Measurements from ENCODE around the gene TPPP3.
"Not testable (repeated sequence)": the region's sequence is repeated elsewhere in the genome, so short reads cannot be mapped to it uniquely, and the experiment has no call there.

TPPP3 gene

DNA sequence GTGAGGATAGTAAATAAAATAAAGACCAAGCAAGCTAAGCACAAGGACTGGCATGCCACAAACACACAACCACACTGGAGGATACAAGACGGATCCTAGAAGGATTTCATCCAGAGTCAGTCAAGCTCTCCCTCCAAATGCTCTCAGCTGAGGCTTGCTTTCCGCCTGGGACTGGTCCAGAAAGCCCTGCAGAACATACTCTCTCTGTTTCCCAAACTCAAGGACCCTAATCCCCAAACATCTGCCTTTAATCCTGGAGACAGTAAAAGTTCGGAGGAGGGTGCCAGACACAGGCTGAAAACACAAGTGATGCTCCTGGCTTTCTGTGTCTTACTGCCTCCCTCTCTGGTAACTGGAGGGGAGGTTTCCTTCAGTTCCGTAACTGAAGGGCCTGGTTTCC lies 32.3 kb upstream of the TPPP3 start:
- DNase-seq: no peak

DNA sequence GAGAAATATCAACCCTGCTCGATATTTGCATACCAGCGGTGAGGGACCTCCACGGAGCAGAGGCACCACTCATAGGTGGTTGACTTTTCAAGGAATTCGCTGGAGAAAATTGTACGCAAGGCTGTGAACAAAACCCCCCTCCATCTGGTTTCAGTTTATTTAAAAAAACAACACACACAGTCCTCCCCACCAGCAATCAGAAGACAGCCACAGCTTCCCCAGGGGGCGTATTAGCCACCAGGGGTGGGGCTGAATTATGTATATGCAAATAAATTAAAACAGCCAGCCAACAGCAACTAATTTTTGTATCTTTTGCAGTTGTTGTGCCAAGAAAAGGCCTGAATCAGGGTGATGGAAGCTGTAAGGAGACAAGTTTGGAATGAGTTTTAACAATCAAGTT lies 31.8 kb upstream of the TPPP3 start:
- DNase-seq: no peak

DNA sequence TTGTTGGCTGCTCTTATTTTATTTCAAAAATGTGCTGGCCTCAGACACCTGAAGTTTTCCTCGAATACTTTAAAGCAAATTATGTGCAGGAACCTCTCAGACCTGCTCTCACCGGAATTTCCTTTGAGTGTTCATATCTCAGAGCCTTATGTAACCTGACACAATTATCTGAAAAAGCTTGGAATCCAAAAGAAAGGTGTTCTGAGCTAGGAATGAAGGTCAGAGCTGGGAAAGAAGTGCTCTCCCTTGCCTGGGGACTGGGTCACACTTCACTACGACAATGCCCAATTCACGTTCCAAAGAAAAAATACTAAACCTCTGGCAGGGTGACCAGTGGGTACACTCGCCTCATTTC lies 30.9 kb upstream of the TPPP3 start:
- DNase-seq: no peak

DNA sequence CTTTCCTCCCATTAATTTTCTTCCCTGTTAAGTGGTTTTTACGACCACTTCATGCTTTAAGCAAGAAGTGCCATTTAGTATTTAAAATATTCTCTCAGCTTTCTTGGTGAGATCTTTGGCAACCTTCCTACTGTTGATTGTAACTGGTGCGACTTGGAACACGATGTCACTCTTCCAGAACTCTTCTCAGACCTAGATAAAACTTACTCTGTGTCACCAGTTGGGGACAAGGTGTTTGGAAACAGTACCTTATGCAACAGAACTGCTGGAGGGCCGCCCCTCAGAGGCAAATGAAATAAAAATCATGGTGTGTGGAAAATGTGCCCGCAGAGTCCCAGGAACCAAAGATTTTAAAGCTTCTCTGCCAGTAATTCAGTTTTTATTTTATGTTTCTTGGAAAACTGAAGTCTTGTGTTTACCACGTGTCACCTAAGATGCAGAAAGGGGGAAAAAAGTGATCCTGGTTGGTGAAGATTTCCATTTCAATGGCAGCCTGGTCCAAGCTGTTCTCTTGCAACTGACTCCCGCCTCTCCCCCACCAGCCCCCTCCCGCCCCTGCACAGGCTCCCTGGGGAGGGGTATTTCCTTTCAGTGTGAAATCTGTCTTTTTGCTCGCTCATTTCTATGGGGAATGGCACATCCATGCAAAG lies 30.4 kb upstream of the TPPP3 start:
- DNase-seq: no peak

DNA sequence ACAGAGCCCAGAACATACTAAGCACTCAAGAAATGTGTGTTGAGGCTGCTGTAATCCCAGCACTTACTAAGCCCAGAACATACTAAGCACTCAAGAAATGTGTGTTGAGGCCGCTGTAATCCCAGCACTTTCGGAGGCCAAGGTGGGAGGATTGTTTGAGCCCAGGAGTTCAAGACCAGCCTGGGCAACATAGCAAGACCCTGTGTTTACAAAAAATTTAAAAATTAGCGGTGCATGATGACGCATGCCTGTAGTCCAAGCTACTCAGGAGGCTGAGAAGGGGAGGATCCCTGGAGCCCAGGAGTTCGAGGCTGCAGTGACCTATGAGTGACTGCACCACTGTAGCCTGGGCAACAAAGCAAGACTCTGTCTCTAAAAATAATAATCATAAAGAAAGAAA lies 29.7 kb upstream of the TPPP3 start:
- no peak for DNase-seq

DNA sequence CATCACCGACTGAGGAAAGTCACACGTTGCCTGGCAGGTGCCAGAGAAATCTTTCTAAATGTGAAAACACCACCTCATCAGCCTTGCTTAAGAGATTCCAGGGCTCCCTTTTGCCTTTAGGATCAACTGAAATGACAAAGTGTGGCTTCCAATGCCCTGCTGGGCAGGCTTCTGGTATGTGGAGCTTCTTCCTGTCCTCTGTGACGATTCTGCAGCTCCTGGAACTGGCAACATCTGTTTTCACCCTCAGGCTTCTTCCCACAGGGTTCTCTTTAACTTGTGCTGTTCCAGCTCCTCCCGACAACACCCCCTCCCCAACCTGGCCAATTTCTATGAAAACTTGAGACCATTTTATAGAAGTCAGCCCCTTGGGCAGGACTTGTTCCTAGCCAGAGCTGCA lies 27.7 kb upstream of the TPPP3 start:
- no peak for DNase-seq

DNA sequence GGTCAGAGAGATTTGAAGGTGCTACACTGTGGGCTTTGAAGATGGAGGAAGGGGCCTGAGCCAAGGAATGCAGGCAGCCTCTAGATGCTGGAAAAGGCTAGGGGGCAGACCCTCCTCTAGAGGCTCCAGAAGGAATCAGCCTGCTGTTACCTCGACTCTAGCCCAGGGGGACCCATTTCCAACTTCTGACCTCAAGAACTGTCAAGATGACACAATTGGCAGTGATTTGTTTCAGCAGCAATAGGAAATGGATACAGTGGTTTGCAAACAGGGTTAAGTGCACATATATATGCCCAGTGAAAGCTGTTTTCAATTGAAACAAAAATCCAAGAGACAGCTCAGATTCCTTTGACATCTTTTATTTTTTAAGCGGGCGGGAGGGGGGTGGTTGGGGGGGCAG lies 26.6 kb upstream of the TPPP3 start:
- DNase-seq: no peak

DNA sequence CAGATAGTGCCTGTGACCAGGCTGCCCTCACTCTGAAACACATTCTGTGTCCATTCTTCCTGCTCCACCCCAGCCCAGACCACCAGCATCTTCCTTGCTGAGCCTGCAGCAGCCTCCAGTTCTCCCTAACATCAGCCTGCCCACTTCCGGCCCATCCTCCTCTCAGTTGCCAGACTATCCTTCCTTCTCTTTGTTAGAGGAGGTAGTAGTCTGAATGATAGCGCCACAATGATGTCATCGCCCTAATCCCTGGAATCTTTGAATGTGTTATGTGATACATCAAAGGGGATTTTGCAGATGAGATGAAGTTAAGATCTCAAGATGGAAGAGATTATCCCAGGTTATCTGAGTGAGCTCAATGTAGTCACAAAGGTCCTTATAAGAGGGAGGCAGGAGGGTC lies 26.2 kb upstream of the TPPP3 start:
- no peak for DNase-seq

DNA sequence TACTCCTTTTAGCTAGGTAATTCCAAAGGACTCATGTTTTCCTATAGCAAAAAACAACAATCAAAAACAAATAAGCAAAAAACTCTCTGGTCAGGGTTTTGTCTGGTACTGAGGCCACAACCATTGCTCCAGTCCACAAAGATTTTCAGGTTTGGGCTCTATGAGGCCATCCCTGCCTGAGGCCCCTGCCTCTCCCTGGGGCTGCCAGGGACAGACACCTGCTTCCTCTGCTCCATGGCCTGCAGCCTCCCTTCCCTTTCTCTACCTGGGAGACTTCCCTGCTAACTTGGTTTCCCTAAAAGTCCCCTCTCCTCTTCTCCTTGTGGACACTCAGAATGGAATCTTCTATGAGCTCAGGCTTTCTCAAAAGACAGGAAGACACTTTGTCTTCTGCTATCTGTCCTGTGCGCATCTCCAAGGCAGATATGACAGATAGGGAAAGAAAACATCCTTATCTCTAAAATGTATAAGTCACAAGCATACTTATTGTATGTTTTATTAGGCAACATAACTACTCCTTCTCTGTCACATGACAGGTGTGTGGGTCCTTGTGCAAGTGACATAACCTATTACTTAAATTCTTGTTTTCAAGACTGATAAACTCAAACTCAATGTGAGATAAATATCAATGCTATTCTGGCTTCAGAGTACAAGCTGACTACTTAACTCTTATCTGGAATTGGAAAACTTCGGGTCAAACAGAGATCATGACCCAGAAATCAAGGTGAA lies 24.2 kb upstream of the TPPP3 start:
- no peak for DNase-seq

DNA sequence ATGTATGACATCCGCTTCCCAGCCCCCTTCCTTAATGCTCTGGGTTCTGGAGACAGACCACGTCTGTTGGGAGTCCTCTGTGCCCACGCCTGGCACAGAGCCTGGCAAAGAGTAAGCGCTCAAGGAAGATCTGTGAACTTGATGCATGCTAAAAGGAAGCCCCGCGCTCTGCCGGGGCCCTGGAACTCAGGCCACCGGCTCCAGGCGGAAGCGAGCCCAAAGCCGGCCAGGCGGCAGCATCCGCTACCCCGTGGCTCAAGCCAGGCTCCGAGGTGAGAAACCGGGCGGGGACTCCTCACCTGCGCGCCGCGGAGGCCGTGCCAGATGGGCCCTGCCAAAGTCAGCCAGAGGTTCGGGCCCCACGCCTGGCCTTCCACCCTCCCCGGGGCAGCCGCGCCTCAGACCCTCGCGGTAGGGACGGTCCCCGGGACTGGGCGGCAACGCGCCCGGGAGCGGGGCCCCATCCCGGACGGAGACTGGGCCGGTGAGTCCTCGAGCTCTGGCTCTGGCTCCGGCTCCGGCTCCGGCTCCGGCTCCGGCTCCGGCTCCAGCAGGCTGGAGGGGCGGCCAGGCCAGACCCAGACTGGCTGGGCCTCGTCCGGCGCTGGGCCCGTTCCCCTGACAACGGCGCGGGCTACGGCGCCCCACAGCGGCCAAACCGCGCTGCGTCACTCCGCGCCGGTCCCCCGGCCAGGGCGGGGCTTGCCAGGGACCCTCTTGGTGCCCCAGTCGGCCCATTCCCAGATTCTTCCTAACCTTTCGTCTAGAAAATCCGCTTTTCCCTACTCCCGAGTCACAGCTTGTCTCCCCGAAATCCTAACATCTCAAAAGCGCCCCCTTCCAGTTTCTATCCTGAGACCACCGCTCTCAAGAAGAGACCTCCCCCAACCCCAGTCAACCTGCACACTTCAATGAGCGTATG lies 22.8 kb upstream of the TPPP3 start, which contains the start of gene ZDHHC1:
Gene ZDHHC1 (minus strand): TSS at position 606 of the 922 bp plus-strand sequence. CDS start 8,702 bp downstream, outside the sequence.
- peak; percentile 58 for DNase-seq

DNA sequence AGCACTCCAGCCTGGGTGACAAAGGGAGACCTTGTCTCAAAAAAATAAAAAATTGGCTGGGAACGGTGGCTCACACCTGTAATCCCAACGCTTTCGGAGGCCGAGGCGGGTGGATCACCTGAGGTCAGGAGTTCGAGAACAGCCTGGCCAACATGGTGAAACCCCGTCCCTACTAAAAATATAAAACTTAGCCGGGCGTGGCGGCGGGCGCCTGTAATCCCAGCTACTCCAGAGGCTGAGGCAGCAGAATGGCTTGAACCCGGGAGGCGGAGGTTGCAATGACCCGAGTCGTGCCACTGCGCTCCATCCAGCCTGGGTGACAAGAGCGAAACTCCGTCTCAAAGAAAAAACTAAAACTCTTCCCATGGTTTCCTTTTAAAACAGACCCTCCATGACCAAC lies 22.1 kb upstream of the TPPP3 start:
- not testable (repeated sequence) for DNase-seq

DNA sequence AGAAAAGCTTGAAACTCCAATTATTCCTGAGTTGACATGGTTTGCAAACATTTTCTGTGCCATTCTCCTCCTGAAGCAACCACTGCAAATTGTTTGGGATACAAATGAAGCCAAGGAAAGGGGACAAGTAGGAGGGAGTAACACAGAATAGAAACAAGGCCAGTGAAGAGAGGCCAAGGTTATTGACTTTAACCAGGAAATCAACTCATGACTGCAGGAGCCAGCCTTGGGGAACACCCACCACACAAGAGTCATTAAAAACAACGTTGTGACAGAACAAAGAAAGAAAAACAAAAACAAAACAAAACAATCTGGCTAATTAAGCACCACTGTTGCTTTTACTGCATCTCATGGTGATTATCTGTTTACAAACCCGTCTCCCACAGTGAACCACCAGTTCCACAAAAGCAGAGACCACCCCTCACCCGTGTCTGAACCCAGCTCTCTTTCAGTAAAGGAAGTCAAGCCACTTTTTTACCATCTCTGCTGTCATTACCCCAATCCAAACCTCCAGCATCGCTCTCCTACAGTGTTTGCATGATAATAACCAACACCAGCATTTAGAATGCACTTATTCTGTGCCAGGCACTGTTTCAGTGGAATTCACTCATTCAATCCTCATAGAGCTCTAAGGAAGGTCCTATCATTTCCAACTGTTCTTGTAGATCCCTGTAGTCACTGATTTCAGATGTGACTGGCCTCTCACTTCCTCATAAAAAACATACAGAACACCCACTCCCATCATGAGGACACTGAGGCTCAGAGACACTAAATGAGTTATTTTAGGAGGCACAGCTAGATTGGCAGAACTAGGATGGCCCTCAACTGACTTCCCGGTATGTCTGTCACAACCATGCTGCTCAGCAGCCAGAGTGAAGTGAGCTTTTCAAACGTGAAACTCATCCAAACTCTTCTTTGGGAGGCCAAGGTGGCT lies 20.9 kb upstream of the TPPP3 start:
- no peak for DNase-seq

DNA sequence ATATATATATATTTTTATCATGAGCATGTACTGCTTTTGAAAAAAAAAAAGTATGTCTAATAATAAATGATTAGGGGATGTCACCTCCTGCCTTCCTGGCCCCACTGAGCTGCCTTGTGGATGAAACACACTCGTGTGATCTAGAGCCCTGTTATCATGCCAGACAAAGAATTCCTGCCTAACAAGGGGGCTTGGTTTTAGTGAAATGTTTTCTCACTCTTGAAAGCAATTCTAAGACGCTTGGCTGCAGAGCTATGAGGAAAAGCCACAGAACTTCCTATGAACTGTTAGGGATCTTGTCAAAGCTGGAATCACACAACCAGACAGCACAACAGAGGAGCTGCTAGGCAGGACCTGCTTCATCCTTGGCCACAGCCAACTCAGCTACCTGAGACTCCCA lies 19.0 kb upstream of the TPPP3 start:
- no peak for DNase-seq

DNA sequence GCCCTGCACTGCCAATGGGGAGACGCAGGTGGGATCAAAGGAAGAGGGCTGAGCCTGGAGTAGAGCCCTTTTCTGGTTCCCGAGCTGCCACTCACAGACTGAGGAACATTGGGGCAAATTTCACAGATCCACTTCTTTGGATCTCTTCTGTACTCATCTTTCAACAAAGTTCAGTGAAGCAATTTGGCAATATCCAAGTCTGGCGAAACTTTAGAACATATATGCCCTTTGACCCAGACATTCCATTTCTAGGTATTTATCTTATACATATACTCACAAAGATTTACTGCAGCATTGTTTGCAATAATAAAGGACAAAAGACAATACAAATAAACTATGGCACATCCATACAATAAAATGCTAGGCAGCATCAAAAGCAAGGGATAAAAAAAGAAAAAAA lies 18.0 kb upstream of the TPPP3 start:
- no peak for DNase-seq

DNA sequence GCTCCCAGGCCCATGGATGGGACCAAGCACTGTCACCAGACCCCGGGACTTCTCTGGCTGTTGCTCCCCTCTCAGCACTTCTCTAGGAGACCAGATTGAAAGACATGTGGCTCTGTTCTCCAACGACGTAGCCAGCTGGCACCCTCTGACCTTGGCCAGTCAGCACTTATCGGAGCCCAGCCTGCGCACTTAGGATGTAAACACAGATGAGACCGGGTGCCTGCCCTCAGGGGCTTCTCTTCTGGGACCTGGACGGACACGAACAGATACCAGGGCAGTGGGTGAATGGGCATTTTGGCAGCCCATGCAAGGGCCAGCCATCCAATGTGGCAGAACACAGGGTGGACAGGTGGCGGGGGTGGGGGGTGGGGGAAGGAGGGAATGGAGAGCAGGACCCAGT lies 16.3 kb upstream of the TPPP3 start:
- no peak for DNase-seq

DNA sequence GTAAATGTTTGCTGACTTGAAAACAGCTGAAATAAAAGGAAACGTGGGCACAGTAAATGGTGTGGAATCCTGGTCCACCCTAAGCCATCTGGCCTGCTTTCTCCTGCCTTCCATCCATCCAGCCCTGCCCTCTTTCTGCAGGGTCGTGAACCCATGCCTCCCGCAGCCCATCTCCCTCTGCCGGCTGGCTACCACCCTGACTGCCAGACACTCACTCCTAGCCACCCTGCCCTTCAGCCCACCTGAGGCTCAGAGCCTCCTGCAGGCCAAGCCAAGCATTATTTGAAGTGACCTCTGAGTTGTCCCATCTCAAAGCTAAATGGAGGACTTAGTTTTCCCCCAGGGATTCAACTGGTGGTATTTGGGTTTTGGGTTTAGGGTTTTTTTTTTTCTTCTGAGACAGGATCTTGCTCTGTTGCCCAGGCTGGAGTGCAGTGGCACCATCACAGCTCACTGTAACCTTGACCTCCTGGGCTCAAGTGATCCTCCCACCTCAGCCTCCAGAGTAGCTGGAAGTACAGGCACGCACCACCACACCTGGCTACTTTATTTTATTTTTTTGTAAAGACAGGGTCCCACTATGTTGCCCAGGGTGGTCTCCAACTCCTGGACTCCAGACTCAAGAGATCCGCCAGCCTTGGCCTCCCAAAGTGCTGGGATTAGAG lies 14.6 kb upstream of the TPPP3 start:
- DNase-seq: no peak

DNA sequence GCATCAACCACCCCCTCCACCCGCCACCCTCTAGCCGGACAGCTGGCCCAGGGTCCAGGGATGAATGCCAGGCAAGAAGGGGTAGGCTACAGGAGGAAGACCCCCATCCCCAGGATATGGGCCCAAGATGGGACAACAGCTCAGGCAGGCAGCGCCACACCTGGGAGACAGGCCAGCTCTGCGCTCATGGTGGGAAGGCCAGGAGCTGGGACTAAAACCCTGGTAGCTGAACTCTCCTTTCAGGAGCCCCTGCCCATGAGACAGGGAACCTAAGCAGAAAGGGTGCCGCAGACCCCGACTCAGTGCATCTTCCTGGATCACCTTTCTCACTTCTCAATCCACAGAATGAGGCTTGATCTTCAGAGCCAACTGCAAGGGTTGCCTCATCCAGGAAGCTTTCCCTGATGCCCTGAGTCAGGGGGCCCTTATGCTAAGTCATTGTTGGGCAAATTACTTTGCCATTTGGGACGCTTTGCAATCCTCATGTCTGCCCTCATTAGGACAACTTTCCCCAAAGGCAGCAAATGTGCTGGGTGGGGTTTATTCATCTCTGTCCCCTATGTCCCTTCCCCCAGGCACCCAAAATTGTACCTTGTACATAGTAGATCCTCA lies 14.0 kb upstream of the TPPP3 start:
- DNase-seq: no peak

DNA sequence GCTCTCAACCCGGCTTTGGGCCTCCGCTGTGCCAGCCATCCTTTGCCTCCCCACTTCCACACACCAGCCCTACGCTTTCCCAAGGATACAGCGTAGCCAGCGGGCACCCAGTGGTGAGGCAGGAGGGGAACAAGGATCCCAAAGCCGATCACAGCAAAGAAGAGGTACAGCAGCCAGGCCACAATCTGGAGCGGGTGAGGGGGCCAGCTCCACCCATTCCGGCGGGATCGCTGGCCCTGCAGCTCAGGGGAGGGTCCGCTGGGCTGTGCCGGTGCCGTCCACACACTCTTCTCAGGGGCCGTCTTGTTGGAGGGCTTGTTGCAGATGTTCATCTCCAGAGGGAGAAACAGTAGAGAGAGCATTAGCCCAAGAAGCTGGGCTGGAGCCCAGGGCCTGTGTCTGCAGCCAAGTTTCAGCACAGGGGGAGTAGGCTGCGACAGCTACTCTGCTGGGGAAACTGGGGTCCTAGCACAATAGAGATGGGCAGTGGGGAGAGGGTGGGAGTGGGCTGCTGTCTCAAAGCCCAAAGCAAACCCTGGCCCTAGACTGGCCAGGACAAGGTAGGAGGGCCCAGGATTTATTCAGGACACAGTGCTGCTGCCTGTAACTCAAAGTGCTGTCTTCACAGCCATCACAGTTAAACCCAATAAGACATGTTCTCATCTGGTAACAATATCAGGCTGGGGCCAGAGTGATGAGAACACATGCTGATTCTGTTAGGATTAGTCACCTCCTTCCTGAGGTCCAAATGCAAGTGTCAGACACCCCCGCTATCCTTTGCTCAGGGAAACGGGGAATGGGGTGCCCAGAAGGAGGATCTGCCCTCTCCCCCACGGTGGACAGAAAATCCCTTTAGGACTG lies 13.0 kb upstream of the TPPP3 start:
- DNase-seq: no peak

DNA sequence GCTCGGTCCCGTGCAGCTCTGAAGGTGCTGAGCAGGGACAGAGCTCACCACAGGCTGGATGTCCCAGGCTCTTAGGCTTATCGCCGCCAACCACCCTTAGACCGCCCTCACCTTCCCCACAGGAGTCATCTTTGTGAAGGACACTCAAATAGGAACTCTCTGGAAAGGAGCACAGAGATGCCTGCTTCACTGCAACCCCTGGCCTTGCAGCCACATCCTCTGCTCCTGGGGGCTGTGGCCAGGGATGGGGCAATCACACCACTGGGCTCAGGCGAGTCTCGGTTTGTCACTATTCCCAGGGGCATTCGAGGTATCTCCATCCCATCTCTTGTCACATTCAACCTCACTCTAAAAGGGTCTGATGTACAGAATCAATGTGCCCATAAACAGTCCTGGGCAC lies 12.0 kb upstream of the TPPP3 start:
- no peak for DNase-seq

DNA sequence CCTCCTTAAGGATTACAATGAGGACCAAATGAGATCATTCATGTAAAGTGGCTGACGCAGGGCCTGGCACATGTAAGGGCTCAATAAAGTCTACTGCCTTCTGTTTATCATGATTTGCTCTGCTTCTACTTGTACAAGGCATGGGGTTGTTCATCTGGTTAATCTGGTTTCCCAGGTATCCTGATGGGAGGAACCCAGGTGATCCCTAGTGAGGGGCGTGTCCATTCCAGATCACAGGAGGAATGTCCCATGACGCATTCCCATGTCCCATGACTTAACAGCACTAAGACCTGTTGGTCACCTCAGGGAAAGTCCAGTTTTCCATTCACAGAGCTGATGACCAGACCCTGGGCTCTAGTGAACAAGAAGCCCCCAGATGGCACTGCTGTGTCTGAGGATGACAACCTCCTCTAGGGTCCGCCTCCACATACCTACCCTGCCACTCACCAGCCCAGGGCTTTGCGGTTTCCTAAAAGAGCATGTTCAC lies 11.5 kb upstream of the TPPP3 start:
- no peak for DNase-seq
